ENCODE results near the gene SPATA9. TPM values are rescaled to one million over a fixed set of nuclear protein-coding genes. Genes with fewer than 3 reads are reported as not detected.

Gene SPATA9
- total and polyA plus RNA-seq, 2 donors (not counting 3 experiments of a cell fraction or from before 2014, with no cell fraction given), result 0.07 TPM; not detected in 1

GRCh38 chr5:95686651-95687050, 3.9 kb upstream of the SPATA9 start:
- Histone ChIP-seq H3K79me2 (ENCODE audit: control insufficient read depth, insufficient read depth, low read length) (no peaks in the 10 kb centered on the region), H4K20me1 (replicated peaks; ENCODE audit: control insufficient read depth, extremely low read depth, insufficient read depth, low read length) (no peaks in the 10 kb centered on the region), H3K9ac (replicated peaks; ENCODE audit: extremely low read depth, insufficient read depth, low read length) (no peak overlapping the region), H3K27ac (ENCODE audit: insufficient read depth, low read depth, low read length) (no peak overlapping the region), H3K4me2 (ENCODE audit: insufficient read depth, low read length) (no peak overlapping the region), H3K4me3 (replicated peaks in 1 of 3; ENCODE audit: insufficient read depth in 1 of 3, low read depth in 1 of 3, low read length in 3 of 3) (no peak overlapping the region), H3K4me1 (ENCODE audit: control insufficient read depth, extremely low read depth, insufficient read depth, low read length) (peaks cover 4% of the 10 kb centered on the region), H3K9me1 (replicated peaks; ENCODE audit: control insufficient read depth, extremely low read depth, insufficient read depth, low read length) (no peaks in the 10 kb centered on the region), H2AFZ (ENCODE audit: low read depth, low read length) (no peak overlapping the region), H3K27me3 (ENCODE audit: control insufficient read depth in 2 of 2, insufficient read depth in 2 of 2, low read length in 2 of 2) (no peaks in the 10 kb centered on the region), H3K36me3 (ENCODE audit: control insufficient read depth in 2 of 2, extremely low read depth in 1 of 2, insufficient read depth in 2 of 2, low read length in 2 of 2) (no peaks in the 10 kb centered on the region), H3K9me3 (replicated peaks; ENCODE audit: control insufficient read depth, insufficient read depth, low read length) (no peaks in the 10 kb centered on the region)
- POLR2A ChIA-PET, result no interaction called here
- TF ChIP-seq GATA2 (IDR thresholded peaks at IDR 0.05; ENCODE audit: insufficient read depth, insufficient read length, low read depth, low read length) (peak; percentile 80), POLR2AphosphoS5 (IDR thresholded peaks at IDR 0.05; ENCODE audit: insufficient read depth, low read depth, low read length) (no peak)
- FAIRE-seq (no peak), DNase-seq (ENCODE audit: low read depth, low spot score) (no peak)
- dilution Hi-C loops (cut with MboI; ENCODE audit: extremely low pct_ligation_motif_present, low sequenced_read_pairs) (no loop called here), intact Hi-C loops (cut with micrococcal nuclease) (no loop called here)
- BruUV-seq (replicated peaks), result no TSS peak
- CTCF ChIA-PET, result interaction anchor here (0.9 kb wide), 1 partner anchor 44 kb away, joined by 3 read pairs; the partner anchor contains the start of gene RHOBTB3

- H3K4me1 ChIP-seq (ENCODE audit: control insufficient read depth, extremely low read depth, insufficient read depth, low read length), result peaks cover 4% of the 10 kb centered on the region
- TF ChIP-seq EZH2 (IDR thresholded peaks at IDR 0.05; ENCODE audit: borderline replicate concordance, low read depth, low read length, severe bottlenecking) (no peak), FOS (IDR thresholded peaks at IDR 0.05; ENCODE audit: borderline replicate concordance, insufficient read depth, low read length) (no peak), MYC (IDR thresholded peaks at IDR 0.05; ENCODE audit: low read depth, low read length) (no peak), GATA2 (IDR thresholded peaks at IDR 0.05; ENCODE audit: insufficient read depth, insufficient read length, low read depth, low read length) (no peak), CTCF (IDR thresholded peaks at IDR 0.05; ENCODE audit: extremely low read depth in 1 of 2, insufficient read depth in 1 of 2, low read depth in 1 of 2, low read length in 2 of 2) (no peak), MAX (IDR thresholded peaks at IDR 0.05; ENCODE audit: insufficient read depth, insufficient read length) (no peak), JUN (IDR thresholded peaks at IDR 0.05; ENCODE audit: borderline replicate concordance, insufficient read depth, insufficient read length, low read depth) (no peak), POLR2AphosphoS5 (IDR thresholded peaks at IDR 0.05; ENCODE audit: insufficient read depth, low read depth, low read length) (no peak), POLR2A (IDR thresholded peaks at IDR 0.05; ENCODE audit: low read depth, low read length) (no peak)
- H3K9ac ChIP-seq (replicated peaks; ENCODE audit: extremely low read depth, insufficient read depth, low read length), result no peak overlapping the region
- no peak overlapping the region for H3K27ac ChIP-seq (ENCODE audit: insufficient read depth, low read depth, low read length)
- no peaks in the 10 kb centered on the region for H3K9me3 ChIP-seq (replicated peaks; ENCODE audit: control insufficient read depth, insufficient read depth, low read length)
- no peaks in the 10 kb centered on the region for H3K9me1 ChIP-seq (replicated peaks; ENCODE audit: control insufficient read depth, extremely low read depth, insufficient read depth, low read length)
- DNase-seq (ENCODE audit: low read depth, low spot score) (no peak), FAIRE-seq (no peak)
- no TSS peak for BruUV-seq (replicated peaks)
- H4K20me1 ChIP-seq (replicated peaks; ENCODE audit: control insufficient read depth, extremely low read depth, insufficient read depth, low read length), result no peaks in the 10 kb centered on the region
- ChIA-PET POLR2A (no interaction called here), CTCF (no interaction called here)
- no peaks in the 10 kb centered on the region for H3K36me3 ChIP-seq (ENCODE audit: control insufficient read depth in 2 of 2, extremely low read depth in 1 of 2, insufficient read depth in 2 of 2, low read length in 2 of 2)
- H3K4me3 ChIP-seq (replicated peaks in 1 of 3; ENCODE audit: insufficient read depth in 1 of 3, low read depth in 1 of 3, low read length in 3 of 3), result no peak overlapping the region
- H3K4me2 ChIP-seq (ENCODE audit: insufficient read depth, low read length), result no peak overlapping the region
- no peaks in the 10 kb centered on the region for H3K27me3 ChIP-seq (ENCODE audit: control insufficient read depth in 2 of 2, insufficient read depth in 2 of 2, low read length in 2 of 2)
- dilution Hi-C loops (cut with MboI; ENCODE audit: extremely low pct_ligation_motif_present, low sequenced_read_pairs), result no loop called here
- intact Hi-C loops (cut with micrococcal nuclease), result no loop called here
- H2AFZ ChIP-seq (ENCODE audit: low read depth, low read length), result no peak overlapping the region
- H3K79me2 ChIP-seq (ENCODE audit: control insufficient read depth, insufficient read depth, low read length), result no peaks in the 10 kb centered on the region
Observed at GRCh38 chr5:95684361-95684760, 1.6 kb upstream of the SPATA9 start.
